Gastroesophageal sphincter (tissue), 4 donors: Measurements from ENCODE around the gene LAMB4. TPM values are rescaled to one million over a fixed set of nuclear protein-coding genes. Genes with fewer than 3 reads are reported as not detected.

ENCODE experiments used
- ATAC-seq: fragments of 150-250 bp; one replicate; pipeline ENCODE4 v1.9.1; 2016; ENCODE audit warnings: mild to moderate bottlenecking, moderate library complexity
- H3K27ac ChIP-seq, 4 donors: fragments of 200-600 bp; sonication (generic) in 3 of 4; 1 replicate in 3 of 4; 2 replicates in 1 of 4; pipeline ENCODE4 v1.5.1; 2016 to 2019
- H3K27me3 ChIP-seq: fragments of 200-600 bp; sonication (generic); one replicate; pipeline ENCODE4 v1.5.1; 2019
- H3K36me3 ChIP-seq, 2 donors: fragments of 200-600 bp; sonication (generic); one replicate each; pipeline ENCODE4 v1.5.1; 2019; ENCODE audit warnings: control low read depth in 1 of 2
- H3K4me1 ChIP-seq, 3 donors: fragments of 200-600 bp; sonication (generic); 1 replicate in 2 of 3; 2 replicates in 1 of 3; pipeline ENCODE4 v1.5.1; 2016 to 2019; ENCODE audit warnings: control low read depth in 2 of 3
- H3K4me3 ChIP-seq, 2 donors: fragments of 200-600 bp; sonication (generic); one replicate each; pipeline ENCODE4 v1.5.1; 2019; ENCODE audit warnings: mild to moderate bottlenecking in 1 of 2, moderate library complexity in 1 of 2
- H3K9me3 ChIP-seq, 3 donors: fragments of 200-600 bp; sonication (generic); one replicate each; pipeline ENCODE4 v1.5.1; 2017 to 2019; ENCODE audit warnings: control low read depth in 2 of 3
- CTCF ChIP-seq, 4 experiments: fragments of 200-600 bp in 2 of 4; fragments of 450-650 bp in 2 of 4; sonication (generic) in 1 of 4; IDR thresholded peaks; one replicate each; pipeline ENCODE4 v1.5.1; 2017 to 2019; ENCODE audit warnings: antibody characterized with exemption in 4 of 4, mild to moderate bottlenecking in 2 of 4, moderate library complexity in 2 of 4
- EP300 ChIP-seq: sonication (generic); formaldehyde crosslinking; IDR thresholded peaks from one replicate; pipeline ENCODE4 v1.6.1; 2017; ENCODE audit warnings: antibody characterized with exemption, mild to moderate bottlenecking
- POLR2A ChIP-seq, 2 donors: fragments of 450-650 bp; IDR thresholded peaks; one replicate each; pipeline ENCODE4 v1.6.1; 2017; ENCODE audit warnings: antibody characterized with exemption in 2 of 2, mild to moderate bottlenecking in 2 of 2, moderate library complexity in 1 of 2
- POLR2AphosphoS5 ChIP-seq: sonication (generic); formaldehyde crosslinking; IDR thresholded peaks from one replicate; pipeline ENCODE4 v1.6.1; 2017; ENCODE audit warnings: antibody characterized with exemption
- WGBS, 2 donors: methylation state at CpG; one replicate each; pipeline ENCODE4 v1.1.5; 2018; ENCODE audit warnings: low coverage in 1 of 2; 5-methylcytosine and 5-hydroxymethylcytosine counted together
- total RNA-seq, 4 donors: library from RNA; depleted of rRNA; stranded (reverse); fragments of >200 nt; gene quantifications; one replicate each; pipeline ENCODE4 v1.1.0, GENCODE V29; 2016

Gene LAMB4
- total RNA-seq, 4 donors from 2014 or later: 0.23 to 0.82 TPM; not detected in 2

- no peaks in the 10 kb centered on the region for H3K27me3 ChIP-seq
- H3K4me3 ChIP-seq: no peak overlapping the region
- H3K36me3 ChIP-seq: no peaks in the 10 kb centered on the region
- TF ChIP-seq CTCF (IDR thresholded peaks at IDR 0.05) (no peak), EP300 (no peak), POLR2AphosphoS5 (no peak), POLR2A (IDR thresholded peaks at IDR 0.05) (no peak)
- ATAC-seq: no peak
- H3K9me3 ChIP-seq: no peaks in the 10 kb centered on the region
- no peak overlapping the region for H3K27ac ChIP-seq
- peaks cover 0 to 18% (median 0%) of the 10 kb centered on the region in 3 donors for H3K4me1 ChIP-seq
- 45% methylated on average over 3 of the region's 3 CpGs; no CpG with 5 or more reads in 1 of the 2 donors for WGBS, 2 donors
Observed at GRCh38 chr7:108073305-108074070, 56.7 kb downstream of the LAMB4 start.

- no peaks in the 10 kb centered on the region for H3K36me3 ChIP-seq
- TF ChIP-seq POLR2AphosphoS5 (no peak), CTCF (IDR thresholded peaks at IDR 0.05) (no peak), POLR2A (IDR thresholded peaks at IDR 0.05) (no peak), EP300 (no peak)
Observed at GRCh38 chr7:108072739-108073138, 57.4 kb downstream of the LAMB4 start.

GRCh38 chr7:108072116-108072515, 58.0 kb downstream of the LAMB4 start:
- no peak for TF ChIP-seq EP300
- WGBS, 2 donors: 91 to 100% methylated on average over 2 of the region's 2 CpGs

More at GRCh38 chr7:108072739-108073138, 57.4 kb downstream of the LAMB4 start:
- WGBS, 2 donors: 77 to 100% methylated on average over 1 to 2 of the region's 2 CpGs
- no peaks in the 10 kb centered on the region for H3K27me3 ChIP-seq
- no peak overlapping the region for H3K27ac ChIP-seq
- no peak overlapping the region for H3K4me3 ChIP-seq
- ATAC-seq: no peak
- H3K4me1 ChIP-seq: peaks cover 0 to 12% (median 0%) of the 10 kb centered on the region in 3 donors
- H3K9me3 ChIP-seq: no peaks in the 10 kb centered on the region

GRCh38 chr7:108071551-108071950, 58.6 kb downstream of the LAMB4 start:
- TF ChIP-seq POLR2AphosphoS5 (no peak), POLR2A (IDR thresholded peaks at IDR 0.05) (no peak), CTCF (IDR thresholded peaks at IDR 0.05) (no peak), EP300 (no peak)
- Histone ChIP-seq H3K9me3 (no peaks in the 10 kb centered on the region), H3K4me1 (peaks cover 0 to 8% (median 0%) of the 10 kb centered on the region in 3 donors), H3K27me3 (no peaks in the 10 kb centered on the region), H3K4me3 (no peak overlapping the region), H3K27ac (no peak overlapping the region), H3K36me3 (no peaks in the 10 kb centered on the region)
- WGBS, 2 donors: 70% methylated on average over 1 of the region's 1 CpG; no CpG with 5 or more reads in 1 of the 2 donors
- ATAC-seq: no peak

More at GRCh38 chr7:108072116-108072515, 58.0 kb downstream of the LAMB4 start:
- ATAC-seq: no peak
- Histone ChIP-seq H3K27ac (no peak overlapping the region), H3K9me3 (no peaks in the 10 kb centered on the region), H3K27me3 (no peaks in the 10 kb centered on the region), H3K4me3 (no peak overlapping the region), H3K4me1 (peaks cover 0 to 8% (median 0%) of the 10 kb centered on the region in 3 donors), H3K36me3 (no peaks in the 10 kb centered on the region)

- no peak overlapping the region for H3K4me3 ChIP-seq
- H3K9me3 ChIP-seq: no peaks in the 10 kb centered on the region
- H3K4me1 ChIP-seq: peaks cover 0 to 8% (median 0%) of the 10 kb centered on the region in 3 donors
- no peak overlapping the region for H3K27ac ChIP-seq
- ATAC-seq: no peak
- no peaks in the 10 kb centered on the region for H3K27me3 ChIP-seq
- TF ChIP-seq POLR2AphosphoS5: no peak
- TF ChIP-seq EP300: no peak
- TF ChIP-seq CTCF (IDR thresholded peaks at IDR 0.05): no peak
- no peak for TF ChIP-seq POLR2A (IDR thresholded peaks at IDR 0.05)
- H3K36me3 ChIP-seq: no peaks in the 10 kb centered on the region
- WGBS, 2 donors: 92 to 100% methylated on average over 1 to 2 of the region's 2 CpGs
Observed at GRCh38 chr7:108069646-108070045, 60.5 kb downstream of the LAMB4 start.
